ENCODE results near the gene PLEKHH1.

- no peak for TF ChIP-seq CTCF (IDR thresholded peaks at IDR 0.05; ENCODE audit: low read depth, low read length)
- no peak for TF ChIP-seq EZH2phosphoT487 (IDR thresholded peaks at IDR 0.05; ENCODE audit: low read depth)
Observed at GRCh38 chr14:67602995-67603545, 70.0 kb downstream of the PLEKHH1 start.
